Cardiac septum (tissue), 1 donor: ENCODE measurements around the gene ANXA8. TPM values are rescaled to one million over a fixed set of nuclear protein-coding genes. Genes with fewer than 3 reads are reported as not detected.
"Not testable (repeated sequence)": the region's sequence is repeated elsewhere in the genome, so short reads cannot be mapped to it uniquely, and the experiment has no call there.

Experiments used
- DNase-seq: peaks from one replicate; pipeline ENCODE4 v3.0.0-alpha.2; 2020; ENCODE audit warnings: low spot score
- intact Hi-C: fragments of 100-400 bp; cut with DNase I; formaldehyde crosslinking; loops from one replicate; pipeline ENCODE4 v1.14.0; 2022
- long read RNA-seq: library from polyadenylated mRNA; unstranded; transcript quantifications from one replicate; pipeline ENCODE4 v2.0.0, GENCODE V29; 2021
- total RNA-seq: library from RNA; stranded (reverse); fragmentation: NEBNext Ultra II Directional; extraction: Animal tissue kit (Norgen Biotek cat#: 25700); gene quantifications from one replicate; pipeline ENCODE4 v1.2.1, GENCODE V29; 2021
- donor health status: DM: no; HTN: no; CAD: no.

The ANXA8 gene
- not detected for total RNA-seq
- long read RNA-seq: 0 reads

GRCh38 chr10:47483923-47484322 lies at the start of gene ANXA8:
ANXA8 (minus strand) TSS chr10:47484115; CDS start chr10:47483933, 182 bp downstream.
- intact Hi-C loops, DNase-seq: not testable (repeated sequence)

- DNase-seq: peak; percentile 46
- intact Hi-C loops: not testable (repeated sequence)
Observed at GRCh38 chr10:47523475-47523874, 39.6 kb upstream of the ANXA8 start, which contains the start of gene AGAP9. AGAP9 (minus strand) TSS chr10:47523638; CDS start chr10:47523526, 112 bp downstream.

GRCh38 chr10:47502313-47502712 lies 18.4 kb upstream of the ANXA8 start:
- intact Hi-C loops, DNase-seq: not testable (repeated sequence)

- DNase-seq, intact Hi-C loops: not testable (repeated sequence)
Observed at GRCh38 chr10:47494226-47494625, 10.3 kb upstream of the ANXA8 start.

- DNase-seq, intact Hi-C loops: not testable (repeated sequence)
Observed at GRCh38 chr10:47491600-47491999, 7.7 kb upstream of the ANXA8 start, which contains the start of gene FAM25G. FAM25G (minus strand) TSS chr10:47491700; CDS start chr10:47491674, 26 bp downstream.

GRCh38 chr10:47489630-47490029 lies 5.7 kb upstream of the ANXA8 start:
- intact Hi-C loops, DNase-seq: not testable (repeated sequence)

GRCh38 chr10:47485943-47486342 lies 2.0 kb upstream of the ANXA8 start:
- intact Hi-C loops, DNase-seq: not testable (repeated sequence)

- not testable (repeated sequence) for DNase-seq
Observed at GRCh38 chr10:47484786-47485185, 871 bp upstream of the ANXA8 start.

GRCh38 chr10:47482367-47482766 lies 1.5 kb downstream of the ANXA8 start:
- DNase-seq, intact Hi-C loops: not testable (repeated sequence)

More at GRCh38 chr10:47484786-47485185, 871 bp upstream of the ANXA8 start:
- intact Hi-C loops: not testable (repeated sequence)

- DNase-seq, intact Hi-C loops: not testable (repeated sequence)
Observed at GRCh38 chr10:47481768-47482181, 2.1 kb downstream of the ANXA8 start.

GRCh38 chr10:47481182-47481766 lies 2.6 kb downstream of the ANXA8 start:
- intact Hi-C loops, DNase-seq: not testable (repeated sequence)

GRCh38 chr10:47480133-47480532 lies 3.8 kb downstream of the ANXA8 start:
- DNase-seq, intact Hi-C loops: not testable (repeated sequence)

- intact Hi-C loops, DNase-seq: not testable (repeated sequence)
Observed at GRCh38 chr10:47478114-47478513, 5.8 kb downstream of the ANXA8 start.

GRCh38 chr10:47477078-47477477 lies 6.8 kb downstream of the ANXA8 start:
- DNase-seq, intact Hi-C loops: not testable (repeated sequence)

- intact Hi-C loops: not testable (repeated sequence)
Observed at GRCh38 chr10:47475101-47475500, 8.8 kb downstream of the ANXA8 start.

GRCh38 chr10:47473516-47473915 lies 10.4 kb downstream of the ANXA8 start:
- DNase-seq, intact Hi-C loops: not testable (repeated sequence)

More at GRCh38 chr10:47475101-47475500, 8.8 kb downstream of the ANXA8 start:
- not testable (repeated sequence) for DNase-seq

- intact Hi-C loops: not testable (repeated sequence)
Observed at GRCh38 chr10:47472647-47473046, 11.3 kb downstream of the ANXA8 start.

GRCh38 chr10:47472072-47472471 lies 11.8 kb downstream of the ANXA8 start:
- intact Hi-C loops, DNase-seq: not testable (repeated sequence)

More at GRCh38 chr10:47472647-47473046, 11.3 kb downstream of the ANXA8 start:
- not testable (repeated sequence) for DNase-seq

GRCh38 chr10:47468731-47469528 lies 15.0 kb downstream of the ANXA8 start:
- intact Hi-C loops: not testable (repeated sequence)
- DNase-seq: peak; percentile 17

GRCh38 chr10:47467957-47468356 lies 16.0 kb downstream of the ANXA8 start:
- intact Hi-C loops: not testable (repeated sequence)
- peak; percentile 41 for DNase-seq
